ENCODE measurements around the gene PALM3.
A peak's percentile ranks its signal among the peaks of the same experiment; 100 is the strongest.

The PALM3 gene

GRCh38 chr19:14089662-14090508, 28.0 kb upstream of the PALM3 start:
- DNase-seq = no peak

- no peak for DNase-seq
Observed at GRCh38 chr19:14089412-14089661, 27.5 kb upstream of the PALM3 start.

- no peak for DNase-seq
Observed at GRCh38 chr19:14088634-14089411, 26.9 kb upstream of the PALM3 start.

- no peak for DNase-seq
Observed at GRCh38 chr19:14086098-14086497, 24.2 kb upstream of the PALM3 start.

GRCh38 chr19:14085309-14085995, 23.6 kb upstream of the PALM3 start, which contains the start of gene C19orf67:
Gene C19orf67 (minus strand): TSS chr19:14085783. CDS start chr19:14085627, 156 bp downstream.
- DNase-seq = no peak

- DNase-seq = no peak
Observed at GRCh38 chr19:14082675-14082960, 20.7 kb upstream of the PALM3 start.

- no peak for DNase-seq
Observed at GRCh38 chr19:14081797-14082674, 20.2 kb upstream of the PALM3 start.

- peak; percentile 98 for DNase-seq
Observed at GRCh38 chr19:14080887-14081796, 19.3 kb upstream of the PALM3 start.

- DNase-seq = no peak
Observed at GRCh38 chr19:14078411-14078810, 16.5 kb upstream of the PALM3 start.

GRCh38 chr19:14073925-14074838, 12.3 kb upstream of the PALM3 start:
- DNase-seq = no peak

- DNase-seq = peak; percentile 67
Observed at GRCh38 chr19:14073261-14073924, 11.5 kb upstream of the PALM3 start.

GRCh38 chr19:14072535-14073260, 10.8 kb upstream of the PALM3 start, which contains the start of gene MISP3:
Gene MISP3 (plus strand): TSS chr19:14072786. CDS start chr19:14073310, 524 bp downstream.
- no peak for DNase-seq

- DNase-seq = no peak
Observed at GRCh38 chr19:14070268-14071050, 8.6 kb upstream of the PALM3 start.

- no peak for DNase-seq
Observed at GRCh38 chr19:14066134-14066533, 4.3 kb upstream of the PALM3 start.

GRCh38 chr19:14063105-14063504, 1.2 kb upstream of the PALM3 start:
- DNase-seq = no peak

GRCh38 chr19:14062558-14062855, 631 bp upstream of the PALM3 start:
- DNase-seq = no peak

GRCh38 chr19:14061081-14061749, 661 bp downstream of the PALM3 start:
- DNase-seq = no peak

- DNase-seq = no peak
Observed at GRCh38 chr19:14059652-14060155, 2.2 kb downstream of the PALM3 start.

Data from NK-92 treated with Interleukin-12 subunit alpha and Interleukin-12 subunit beta, amount 100 ng/mL, for 24 hours (cell line).